ENCODE data around the gene FCN1. TPM values are rescaled to one million over a fixed set of nuclear protein-coding genes. Genes with fewer than 3 reads are reported as not detected.

FCN1 gene
- total RNA-seq, 2 experiments from 2014 or later, result not detected

DNA sequence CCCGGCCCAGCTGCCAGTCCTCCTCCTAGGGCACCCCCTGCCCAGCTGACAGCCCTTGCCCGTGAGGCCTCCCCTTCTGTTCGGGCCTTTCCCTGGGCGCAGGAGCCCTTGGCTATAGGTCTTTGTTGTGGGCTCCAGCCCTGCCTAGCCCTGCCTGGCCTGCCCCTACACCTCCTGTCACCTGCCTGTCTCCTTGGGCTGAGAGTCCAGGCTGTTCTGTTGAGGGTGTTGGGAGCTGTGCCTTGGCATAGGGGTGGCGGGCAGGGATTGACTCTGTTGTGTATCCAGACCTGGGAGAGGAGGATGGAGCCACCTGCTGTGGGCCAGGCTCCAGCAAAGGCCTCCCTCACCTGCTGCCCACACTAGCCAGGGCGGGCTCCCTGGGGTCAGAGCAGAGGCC is 25.5 kb downstream of the FCN1 start:
- no peaks in the 10 kb centered on the region for H3K27me3 Mint-ChIP-seq
- H3K4me3 Mint-ChIP-seq, result no peak overlapping the region
- no peak overlapping the region for H3K27ac Mint-ChIP-seq
- ChIA-PET POLR2A (no interaction called here), CTCF (no interaction called here)
- H3K9me3 Mint-ChIP-seq, result no peaks in the 10 kb centered on the region
- H3K4me1 Mint-ChIP-seq, result no peaks in the 10 kb centered on the region
- peak; percentile 9 for DNase-seq
- H3K36me3 Mint-ChIP-seq (ENCODE audit: low read depth), result no peaks in the 10 kb centered on the region

DNA sequence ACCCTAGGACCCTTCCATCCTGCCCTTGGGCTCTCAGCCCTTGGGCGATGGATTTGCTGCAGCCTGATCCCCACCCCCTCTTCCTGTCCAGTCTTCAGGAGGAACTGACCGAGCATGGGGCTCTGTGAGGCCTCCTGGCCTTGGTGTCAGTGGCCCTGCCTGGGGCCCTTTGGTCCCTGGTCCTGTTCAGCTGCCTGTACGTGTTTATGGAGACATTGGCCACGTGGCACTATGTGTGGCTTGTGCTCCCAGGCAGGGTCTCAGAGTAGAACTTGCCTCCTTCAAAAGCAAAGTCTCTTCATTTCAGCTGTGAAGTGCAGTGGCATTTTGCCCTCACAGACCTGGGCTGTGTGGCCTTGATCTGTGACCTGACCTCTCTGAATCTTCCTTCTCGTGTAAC is 26.0 kb downstream of the FCN1 start:
- Mint-ChIP-seq H3K4me3 (no peak overlapping the region), H3K27me3 (no peaks in the 10 kb centered on the region), H3K36me3 (ENCODE audit: low read depth) (no peaks in the 10 kb centered on the region), H3K27ac (no peak overlapping the region), H3K4me1 (no peaks in the 10 kb centered on the region), H3K9me3 (no peaks in the 10 kb centered on the region)
- CTCF ChIA-PET, result no interaction called here
- peak; percentile 5 for DNase-seq
- POLR2A ChIA-PET, result no interaction called here

DNA sequence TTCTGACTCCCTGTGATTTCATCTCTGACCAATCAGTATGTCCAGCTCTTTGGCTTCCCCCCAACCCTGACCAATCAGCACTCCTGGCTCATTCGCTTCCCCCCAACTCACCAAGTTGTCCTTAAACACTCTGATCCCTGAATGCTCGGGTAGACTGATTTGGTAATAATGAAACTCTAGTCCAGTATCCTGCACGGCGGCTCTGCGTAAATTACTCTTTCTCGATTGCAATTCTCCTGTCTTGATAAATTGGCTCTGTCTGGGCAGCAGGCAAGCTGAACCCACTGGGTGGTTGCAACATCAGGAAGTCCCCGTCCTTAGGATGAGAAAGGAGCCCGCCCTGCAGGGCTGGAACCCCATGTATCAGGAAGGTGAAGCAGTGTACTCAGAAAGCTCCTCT is 26.7 kb downstream of the FCN1 start:
- Mint-ChIP-seq H3K9me3 (no peaks in the 10 kb centered on the region), H3K27me3 (no peaks in the 10 kb centered on the region), H3K36me3 (ENCODE audit: low read depth) (no peaks in the 10 kb centered on the region), H3K4me3 (no peak overlapping the region), H3K27ac (no peak overlapping the region), H3K4me1 (no peaks in the 10 kb centered on the region)
- peak; percentile 5 for DNase-seq
- ChIA-PET POLR2A (no interaction called here), CTCF (no interaction called here)

GRCh38 chr9:134890155-134890495 is 27.6 kb downstream of the FCN1 start:
- POLR2A ChIA-PET, result no interaction called here
- CTCF ChIA-PET, result no interaction called here
- H3K4me1 Mint-ChIP-seq, result no peaks in the 10 kb centered on the region

GRCh38 chr9:134889386-134890154 is 28.1 kb downstream of the FCN1 start:
- DNase-seq, result peak; percentile 12
- ChIA-PET POLR2A (no interaction called here), CTCF (no interaction called here)
- Mint-ChIP-seq H3K27ac (no peak overlapping the region), H3K36me3 (ENCODE audit: low read depth) (no peaks in the 10 kb centered on the region), H3K4me1 (no peaks in the 10 kb centered on the region), H3K4me3 (no peak overlapping the region), H3K9me3 (no peaks in the 10 kb centered on the region), H3K27me3 (no peaks in the 10 kb centered on the region)

More at GRCh38 chr9:134890155-134890495, 27.6 kb downstream of the FCN1 start:
- H3K9me3 Mint-ChIP-seq, result no peaks in the 10 kb centered on the region
- H3K4me3 Mint-ChIP-seq, result no peak overlapping the region
- no peak for DNase-seq
- no peaks in the 10 kb centered on the region for H3K36me3 Mint-ChIP-seq (ENCODE audit: low read depth)
- H3K27me3 Mint-ChIP-seq, result no peaks in the 10 kb centered on the region
- no peak overlapping the region for H3K27ac Mint-ChIP-seq

DNA sequence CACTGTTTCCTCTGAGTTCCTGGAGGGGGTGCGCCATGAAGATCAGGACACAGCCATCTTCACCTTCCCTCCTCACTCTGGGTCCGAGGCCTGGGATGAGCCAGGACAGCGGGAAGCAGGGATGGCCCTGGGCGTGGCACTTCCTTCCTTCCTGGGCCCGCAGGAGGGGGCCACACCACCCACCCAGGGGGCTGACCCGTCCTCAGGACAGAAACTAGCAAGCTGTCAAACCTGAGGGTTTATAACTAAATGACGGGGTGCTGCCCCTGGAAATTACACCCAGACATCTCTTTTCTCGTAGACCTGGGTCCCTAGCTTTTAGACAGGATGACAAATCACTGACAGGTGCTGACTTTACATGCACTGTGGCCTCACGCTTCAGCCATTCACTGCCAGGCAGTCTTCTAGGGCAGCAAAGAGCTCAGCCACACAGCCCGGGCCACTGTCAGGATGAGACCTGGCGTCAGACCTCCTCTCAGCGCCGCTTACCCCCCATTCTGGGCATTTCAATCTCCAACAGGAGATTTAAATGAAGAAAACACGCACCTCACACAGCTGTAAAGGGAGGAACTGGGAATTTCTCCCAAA is 29.0 kb downstream of the FCN1 start:
- DNase-seq, result no peak
- Mint-ChIP-seq H3K36me3 (ENCODE audit: low read depth) (no peaks in the 10 kb centered on the region), H3K27me3 (no peaks in the 10 kb centered on the region), H3K4me3 (no peak overlapping the region), H3K27ac (no peak overlapping the region), H3K9me3 (no peaks in the 10 kb centered on the region), H3K4me1 (no peaks in the 10 kb centered on the region)
- ChIA-PET CTCF (no interaction called here), POLR2A (no interaction called here)

GRCh38 chr9:134887686-134888602 is 29.8 kb downstream of the FCN1 start:
- no peaks in the 10 kb centered on the region for H3K9me3 Mint-ChIP-seq
- no peaks in the 10 kb centered on the region for H3K36me3 Mint-ChIP-seq (ENCODE audit: low read depth)
- no peaks in the 10 kb centered on the region for H3K4me1 Mint-ChIP-seq
- DNase-seq, result peak; percentile 13
- POLR2A ChIA-PET, result no interaction called here
- H3K27me3 Mint-ChIP-seq, result no peaks in the 10 kb centered on the region
- no peak overlapping the region for H3K4me3 Mint-ChIP-seq
- no peak overlapping the region for H3K27ac Mint-ChIP-seq
- CTCF ChIA-PET, result no interaction called here

DNA sequence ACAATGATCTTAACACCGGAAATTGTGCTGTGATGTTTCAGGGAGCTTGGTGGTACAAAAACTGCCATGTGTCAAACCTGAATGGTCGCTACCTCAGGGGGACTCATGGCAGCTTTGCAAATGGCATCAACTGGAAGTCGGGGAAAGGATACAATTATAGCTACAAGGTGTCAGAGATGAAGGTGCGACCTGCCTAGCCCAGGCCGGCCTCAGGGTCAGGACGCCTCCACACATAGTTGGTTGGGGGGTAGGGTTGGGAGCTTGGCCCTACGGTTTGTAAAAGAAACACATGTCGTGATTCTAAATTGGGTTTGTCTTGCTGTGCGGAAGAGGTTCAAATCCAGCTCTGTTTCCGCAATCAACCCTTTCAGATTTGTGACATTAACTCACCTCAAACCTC is 30.5 kb downstream of the FCN1 start:
- no peaks in the 10 kb centered on the region for H3K36me3 Mint-ChIP-seq (ENCODE audit: low read depth)
- no peak for DNase-seq
- H3K27ac Mint-ChIP-seq, result no peak overlapping the region
- no peaks in the 10 kb centered on the region for H3K9me3 Mint-ChIP-seq
- ChIA-PET POLR2A (interaction anchor here (0.6 kb wide), 1 partner anchor 1296 kb away, joined by 3 read pairs; no protein-coding TSS in a partner anchor), CTCF (no interaction called here)
- no peaks in the 10 kb centered on the region for H3K4me1 Mint-ChIP-seq
- H3K4me3 Mint-ChIP-seq, result no peak overlapping the region
- no peaks in the 10 kb centered on the region for H3K27me3 Mint-ChIP-seq

- no peak for DNase-seq
- Mint-ChIP-seq H3K4me1 (no peaks in the 10 kb centered on the region), H3K36me3 (ENCODE audit: low read depth) (no peaks in the 10 kb centered on the region), H3K9me3 (no peaks in the 10 kb centered on the region), H3K27ac (no peak overlapping the region), H3K4me3 (no peak overlapping the region), H3K27me3 (no peaks in the 10 kb centered on the region)
- ChIA-PET POLR2A (no interaction called here), CTCF (no interaction called here)
These were observed 31.2 kb downstream of the FCN1 start for GRCh38 chr9:134886413-134886913.

GRCh38 chr9:134885679-134886412 is 31.9 kb downstream of the FCN1 start:
- H3K4me1 Mint-ChIP-seq, result no peaks in the 10 kb centered on the region
- no peaks in the 10 kb centered on the region for H3K36me3 Mint-ChIP-seq (ENCODE audit: low read depth)
- no peak overlapping the region for H3K4me3 Mint-ChIP-seq
- no peaks in the 10 kb centered on the region for H3K9me3 Mint-ChIP-seq
- no peaks in the 10 kb centered on the region for H3K27me3 Mint-ChIP-seq
- no peak overlapping the region for H3K27ac Mint-ChIP-seq
- peak; percentile 13 for DNase-seq
- ChIA-PET POLR2A (no interaction called here), CTCF (no interaction called here)

DNA sequence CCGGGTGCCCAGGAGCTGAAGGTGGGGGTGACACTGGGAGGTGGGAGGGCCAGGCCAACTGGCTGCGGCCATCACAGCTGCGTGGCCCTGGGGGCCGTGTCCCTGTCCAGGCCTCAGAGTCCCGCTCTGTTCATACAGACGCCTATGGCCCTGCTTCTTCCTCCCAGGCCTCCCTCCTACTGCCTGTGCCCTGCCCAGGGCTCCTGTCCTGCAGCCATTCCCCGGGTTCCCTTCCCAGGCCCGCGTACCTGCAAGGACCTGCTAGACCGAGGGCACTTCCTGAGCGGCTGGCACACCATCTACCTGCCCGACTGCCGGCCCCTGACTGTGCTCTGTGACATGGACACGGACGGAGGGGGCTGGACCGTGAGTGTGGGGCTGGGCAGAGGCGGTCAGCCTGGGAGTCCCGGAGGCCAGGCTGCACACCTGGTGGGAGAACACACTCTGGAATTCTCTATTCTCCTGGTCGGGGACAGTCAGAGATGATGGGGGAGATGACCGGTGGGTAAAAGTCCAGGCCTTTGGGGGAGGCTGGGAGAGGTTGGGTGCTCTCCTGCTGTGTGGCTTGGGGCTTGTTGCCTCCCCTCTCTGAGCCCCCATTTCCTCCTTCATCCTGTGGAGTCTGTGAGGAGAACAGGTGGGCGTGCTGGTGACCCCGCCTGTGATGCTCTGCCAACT is 32.6 kb downstream of the FCN1 start:
- H3K27me3 Mint-ChIP-seq, result no peaks in the 10 kb centered on the region
- CTCF ChIA-PET, result no interaction called here
- H3K9me3 Mint-ChIP-seq, result no peaks in the 10 kb centered on the region

DNA sequence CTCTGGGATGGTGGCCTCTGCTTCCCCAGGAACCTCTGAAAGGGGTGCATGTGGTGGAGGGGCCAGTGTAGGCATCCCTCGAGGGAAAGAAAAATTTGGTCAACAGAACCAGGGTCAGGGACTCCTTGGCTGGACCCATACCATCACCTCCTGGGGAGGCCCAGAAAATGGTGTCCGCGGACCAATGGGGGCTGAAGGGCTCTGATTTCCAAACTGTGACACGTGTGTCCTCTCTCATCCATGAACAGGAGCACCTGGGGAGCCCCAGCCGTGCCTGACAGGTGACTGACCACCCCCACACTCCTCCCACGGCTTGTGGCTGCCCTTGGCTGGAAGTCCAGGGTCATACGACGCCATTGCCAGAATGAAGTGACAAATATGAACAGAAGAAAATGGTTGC is 33.2 kb downstream of the FCN1 start:
- ChIA-PET CTCF (no interaction called here), POLR2A (no interaction called here)
- Mint-ChIP-seq H3K36me3 (ENCODE audit: low read depth) (no peaks in the 10 kb centered on the region), H3K27me3 (no peaks in the 10 kb centered on the region), H3K4me3 (no peak overlapping the region), H3K4me1 (no peaks in the 10 kb centered on the region), H3K9me3 (no peaks in the 10 kb centered on the region), H3K27ac (no peak overlapping the region)
- DNase-seq, result no peak

More for the DNA sequence above, 32.6 kb downstream of the FCN1 start:
- no peak for DNase-seq
- H3K36me3 Mint-ChIP-seq (ENCODE audit: low read depth), result no peaks in the 10 kb centered on the region
- no peaks in the 10 kb centered on the region for H3K4me1 Mint-ChIP-seq
- no peak overlapping the region for H3K27ac Mint-ChIP-seq
- no peak overlapping the region for H3K4me3 Mint-ChIP-seq
- POLR2A ChIA-PET, result no interaction called here
